Hematopoietic multipotent progenitor cell (in vitro differentiated cells): ENCODE results near the gene TAGAP. TPM values are rescaled to one million over a fixed set of nuclear protein-coding genes. Genes with fewer than 3 reads are reported as not detected.

Source experiments
- total RNA-seq: library from RNA; depleted of rRNA; stranded (reverse); fragments of >200 nt; gene quantifications from one replicate; pipeline ENCODE4 v1.2.3, GENCODE V29; 2012

TAGAP gene
- total RNA-seq, 1 donor: 67.3 TPM

Other genes with a start within 250 kb of the TAGAP start
- gene EZR, start 225.6 kb downstream of the TAGAP start, total RNA-seq: 80.8 TPM
- gene RSPH3, start 44.8 kb downstream of the TAGAP start, total RNA-seq: 3.5 TPM
- gene FNDC1, start 124.4 kb upstream of the TAGAP start, total RNA-seq: under 0.01 TPM